ENCODE results near the gene CNPY1.
"Not testable (repeated sequence)": the region's sequence is repeated elsewhere in the genome, so short reads cannot be mapped to it uniquely, and the experiment has no call there.

The CNPY1 gene

GRCh38 chr7:155530601-155531000, 15.8 kb downstream of the CNPY1 start:
- FAIRE-seq = no peak

GRCh38 chr7:155529845-155530244, 16.5 kb downstream of the CNPY1 start:
- no peak for FAIRE-seq

GRCh38 chr7:155529346-155529745, 17.0 kb downstream of the CNPY1 start:
- no peak for FAIRE-seq

GRCh38 chr7:155527664-155528063, 18.7 kb downstream of the CNPY1 start:
- no peak for FAIRE-seq

DNA sequence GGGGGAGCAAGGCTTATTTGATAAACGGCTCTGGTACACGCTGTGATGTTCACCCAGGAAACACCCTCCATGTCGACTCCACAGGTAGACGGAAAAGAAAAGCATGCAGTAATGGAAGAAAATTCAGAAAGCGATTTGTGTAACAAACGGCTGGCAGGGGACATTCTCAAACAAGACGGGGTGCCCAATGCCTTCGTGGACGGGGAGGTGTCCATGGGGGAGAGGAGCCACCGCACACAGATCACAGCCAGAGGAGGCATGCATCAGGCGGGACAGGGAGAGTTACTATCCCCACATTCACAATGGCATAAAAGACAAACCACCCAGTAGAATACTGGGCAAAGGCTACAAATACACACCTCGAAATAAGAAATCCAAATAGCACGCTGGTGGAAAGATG, 20.1 kb downstream of the CNPY1 start:
- FAIRE-seq = no peak

DNA sequence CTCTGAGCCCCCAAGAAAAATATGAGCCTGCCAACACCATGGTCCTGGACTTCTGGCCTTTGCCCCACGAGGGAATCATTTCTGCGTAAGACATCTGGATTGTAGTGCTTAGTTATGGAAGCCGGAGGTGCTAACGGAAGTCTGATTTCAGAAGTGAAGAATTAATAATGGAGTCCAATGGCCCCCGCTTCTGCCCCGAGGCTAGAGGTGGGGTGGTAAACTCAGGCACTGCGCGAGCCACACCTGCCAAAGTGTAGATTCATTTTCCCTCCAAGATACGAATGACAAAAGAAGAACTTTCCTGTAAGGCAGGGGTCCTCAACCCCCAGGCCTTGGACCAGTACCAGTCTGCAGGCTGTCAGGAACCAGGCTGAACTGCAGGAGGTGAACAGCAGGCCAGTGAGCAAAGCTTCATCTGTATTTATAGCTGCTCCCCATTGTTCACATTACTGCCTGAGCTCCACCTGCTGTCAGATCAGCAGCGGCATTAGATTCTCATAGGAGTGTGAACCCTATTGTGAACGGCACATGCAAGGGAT, 22.3 kb downstream of the CNPY1 start:
- FAIRE-seq = no peak

GRCh38 chr7:155523168-155523675, 23.1 kb downstream of the CNPY1 start:
- FAIRE-seq = no peak

GRCh38 chr7:155521743-155522398, 24.5 kb downstream of the CNPY1 start:
- FAIRE-seq = no peak

DNA sequence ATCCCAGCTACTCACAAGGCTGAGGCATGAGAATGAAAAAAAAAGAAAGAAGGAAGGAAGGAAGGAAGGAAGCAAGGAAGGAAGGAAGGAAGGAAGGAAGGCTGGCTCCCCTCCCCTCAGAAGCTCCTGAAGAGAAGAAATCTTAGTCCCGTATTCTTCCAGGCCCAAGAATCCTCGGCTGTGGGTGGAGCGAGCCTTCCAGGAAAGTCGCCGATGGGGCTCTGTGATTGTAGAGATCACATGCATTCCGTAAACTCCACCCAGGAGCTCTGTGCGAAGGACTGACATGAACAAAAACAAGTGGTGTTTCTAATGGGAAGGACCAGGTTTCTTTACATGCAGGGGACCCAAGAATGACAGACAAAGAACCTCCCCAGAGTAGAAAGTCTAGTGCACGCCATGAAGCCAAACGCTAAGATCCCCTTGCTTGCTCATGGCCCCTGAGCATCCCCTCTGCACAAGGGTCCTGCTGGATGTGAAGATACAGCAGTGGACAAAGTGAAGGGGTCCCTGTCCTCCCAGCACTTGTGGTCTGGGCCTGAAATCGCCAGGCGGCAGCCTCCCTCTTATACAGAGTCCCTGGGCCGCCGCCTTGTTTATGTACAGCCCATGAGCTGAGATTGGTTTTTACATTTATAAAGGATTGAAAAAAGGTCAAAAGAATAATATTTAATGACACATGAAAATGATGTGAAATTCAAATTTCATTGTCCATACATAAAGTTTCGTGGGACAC, 25.2 kb downstream of the CNPY1 start:
- FAIRE-seq = no peak

GRCh38 chr7:155520114-155520513, 26.2 kb downstream of the CNPY1 start:
- FAIRE-seq = no peak

DNA sequence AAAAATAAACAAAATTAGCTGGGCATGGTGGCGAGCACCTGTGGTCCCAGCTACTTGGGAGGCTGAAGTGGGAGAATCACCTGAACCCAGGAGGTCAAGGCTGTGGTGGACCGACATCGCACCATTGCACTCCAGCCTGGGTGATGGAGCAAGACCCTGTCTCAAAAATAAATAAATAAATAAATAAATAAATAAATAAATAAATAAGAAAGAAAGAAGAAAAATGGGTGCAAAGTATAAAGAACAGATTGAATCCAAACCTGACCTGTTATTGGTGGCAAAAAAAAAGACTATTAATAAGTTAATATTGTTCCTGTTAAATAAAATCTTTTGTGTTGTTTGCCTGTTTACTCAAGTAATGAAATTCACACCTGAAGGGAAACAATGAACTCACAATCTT, 27.0 kb downstream of the CNPY1 start:
- not testable (repeated sequence) for FAIRE-seq

DNA sequence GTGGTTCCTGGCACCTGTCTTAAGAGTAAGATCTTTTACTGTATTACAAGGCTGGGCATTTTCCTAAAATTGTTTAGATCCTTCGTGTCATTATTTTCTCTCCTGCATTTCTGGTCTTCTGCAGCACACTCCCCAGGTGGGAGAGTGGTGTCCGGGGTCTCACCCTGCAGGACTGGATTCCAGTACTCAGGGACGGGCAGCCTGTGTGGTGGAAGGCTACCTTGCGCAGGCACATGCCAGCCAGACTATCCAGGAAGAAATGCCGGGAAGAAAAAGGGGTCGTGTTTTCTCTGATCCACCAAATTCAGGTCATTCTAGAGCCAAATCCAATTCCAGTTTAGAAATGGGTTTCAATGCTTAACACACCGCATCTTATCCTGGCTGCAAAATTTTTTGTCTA, 27.7 kb downstream of the CNPY1 start:
- no peak for FAIRE-seq

DNA sequence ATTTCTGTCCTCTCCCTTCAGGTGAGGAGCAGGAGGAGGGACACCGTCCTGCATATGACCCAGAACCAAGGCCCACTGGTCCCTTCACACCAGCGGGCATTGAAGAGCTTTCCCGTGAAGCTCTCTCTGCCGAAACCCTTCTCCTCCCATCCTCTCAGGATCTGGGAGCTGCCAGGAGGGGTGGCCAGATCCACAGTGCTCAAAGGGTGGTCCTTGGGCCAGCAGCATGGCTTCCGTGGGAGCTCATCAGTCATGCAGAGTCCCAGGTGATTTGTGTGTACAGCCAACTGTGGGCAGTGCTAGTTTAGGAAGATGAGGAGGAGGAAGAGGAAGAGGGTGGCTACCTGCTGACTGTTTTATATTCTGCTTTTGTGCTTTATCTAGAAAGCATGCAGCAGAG, 28.4 kb downstream of the CNPY1 start:
- no peak for FAIRE-seq

- FAIRE-seq = no peak
These were observed 28.9 kb downstream of the CNPY1 start for GRCh38 chr7:155517452-155517851.

GRCh38 chr7:155516466-155516865, 29.9 kb downstream of the CNPY1 start:
- FAIRE-seq = no peak

DNA sequence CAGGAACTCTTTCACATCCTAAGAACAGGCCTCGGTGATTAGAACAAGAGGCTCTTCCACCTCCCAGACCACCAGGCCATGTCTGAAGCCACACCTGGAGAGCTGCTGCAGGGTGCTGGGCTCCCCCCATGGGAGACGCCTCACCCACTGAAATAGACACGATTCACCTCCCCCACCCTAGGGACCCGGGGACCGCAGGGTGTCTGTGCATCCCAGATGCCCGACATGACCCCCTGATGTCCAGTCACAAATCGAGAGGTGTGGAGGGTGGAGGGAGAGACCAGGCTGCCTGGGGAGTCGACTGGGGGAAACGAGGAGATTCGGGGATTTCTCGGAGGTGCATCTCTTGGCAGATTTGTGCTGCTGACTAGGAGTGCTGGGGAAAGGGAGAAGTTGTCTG, 31.0 kb downstream of the CNPY1 start:
- FAIRE-seq = no peak

GRCh38 chr7:155514296-155514695, 32.1 kb downstream of the CNPY1 start:
- no peak for FAIRE-seq

- no peak for FAIRE-seq
These were observed 32.6 kb downstream of the CNPY1 start for GRCh38 chr7:155513543-155514285.

GRCh38 chr7:155512246-155512887, 34.0 kb downstream of the CNPY1 start:
- FAIRE-seq = no peak

GRCh38 chr7:155511702-155511996, 34.7 kb downstream of the CNPY1 start:
- no peak for FAIRE-seq

DNA sequence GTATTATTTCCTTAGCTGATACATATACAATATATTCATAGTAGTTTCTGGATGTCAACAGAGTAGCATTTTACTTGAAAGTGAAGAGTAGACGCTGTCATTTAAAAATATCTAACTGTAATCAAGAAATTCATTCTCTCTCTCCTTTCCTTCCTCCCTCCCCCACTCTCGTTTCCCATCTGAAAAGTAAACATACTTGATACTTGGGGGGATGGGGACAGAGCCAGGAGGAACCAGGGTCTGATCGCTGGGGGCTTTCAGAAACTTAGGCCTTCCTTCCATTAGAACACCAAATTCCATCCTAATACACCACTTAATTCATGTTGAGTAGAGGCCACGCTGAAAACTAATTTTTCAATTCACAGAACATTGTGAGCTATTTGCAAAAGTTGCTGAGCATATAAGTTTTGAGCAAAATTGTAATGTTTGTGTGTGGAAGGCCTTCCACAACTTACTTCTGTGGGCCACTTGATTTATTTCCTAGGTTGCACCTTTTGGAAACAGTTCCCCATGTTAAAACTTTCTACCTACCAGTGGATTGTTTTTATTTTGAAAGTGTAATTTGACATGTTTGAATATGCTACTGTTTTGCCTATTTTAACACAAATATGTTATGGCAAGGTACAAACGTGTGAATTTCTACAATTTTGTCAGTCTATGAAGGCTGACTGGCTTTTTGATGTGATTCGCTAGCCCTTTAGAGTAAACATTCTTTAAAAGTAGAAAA, 35.2 kb downstream of the CNPY1 start:
- FAIRE-seq = no peak

GRCh38 chr7:155509725-155510551, 36.4 kb downstream of the CNPY1 start:
- FAIRE-seq = no peak
